GM19372 (cell line): Measurements from ENCODE around the gene ST7.

Experiments used
- ATAC-seq: cut with Tn5 transposase; IDR thresholded peaks from one replicate; pipeline ENCODE4 v1.9.1; 2021; ENCODE audit warnings: mild to moderate bottlenecking, low read depth, moderate library complexity; ENCODE audit not compliant: unreplicated experiment

ST7 gene

GRCh38 chr7:117173035-117173770 is 219.9 kb downstream of the ST7 start:
- no peak for ATAC-seq

- no peak for ATAC-seq
Measured at GRCh38 chr7:117176206-117176605, 222.9 kb downstream of the ST7 start.

DNA sequence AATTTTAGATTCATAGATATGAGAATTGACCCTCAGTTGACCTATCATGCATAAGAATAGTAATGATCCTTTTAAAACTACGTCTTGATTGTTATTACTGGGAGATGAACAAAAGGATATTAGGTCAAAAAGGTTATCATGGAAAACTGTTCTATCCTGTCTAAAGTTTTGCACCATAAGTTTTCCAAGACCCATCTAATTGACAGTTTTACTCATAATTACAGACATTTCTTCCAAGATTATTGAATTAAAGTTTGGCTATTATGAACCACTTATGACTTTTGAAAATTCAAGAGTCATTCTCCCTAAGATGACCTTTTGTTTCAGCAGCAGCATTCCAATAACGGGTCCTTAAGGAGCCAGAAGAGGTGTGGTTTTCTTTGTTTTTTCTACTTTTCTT is 225.3 kb downstream of the ST7 start:
- ATAC-seq, result no peak

DNA sequence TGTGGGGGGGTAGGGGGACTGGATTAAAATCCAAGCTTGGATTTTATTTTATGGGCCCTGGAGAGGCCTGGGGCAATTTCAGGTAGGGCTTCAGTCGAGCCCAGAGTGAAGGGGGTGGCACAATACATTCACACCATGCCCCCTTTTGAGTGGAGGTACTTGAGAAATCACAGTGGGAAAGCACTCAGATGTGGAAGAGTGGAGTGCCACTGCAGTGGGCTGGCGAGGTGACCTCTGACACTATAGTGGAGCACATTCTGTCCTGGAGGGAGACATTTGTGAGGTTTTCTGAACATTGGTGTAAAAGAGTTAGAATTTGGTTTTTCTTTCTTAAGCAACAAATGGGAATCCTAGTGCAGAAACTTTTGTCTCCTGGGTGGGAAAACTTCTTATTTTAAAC is 226.4 kb downstream of the ST7 start:
- ATAC-seq, result no peak

GRCh38 chr7:117183729-117184128 is 230.4 kb downstream of the ST7 start:
- ATAC-seq, result no peak

DNA sequence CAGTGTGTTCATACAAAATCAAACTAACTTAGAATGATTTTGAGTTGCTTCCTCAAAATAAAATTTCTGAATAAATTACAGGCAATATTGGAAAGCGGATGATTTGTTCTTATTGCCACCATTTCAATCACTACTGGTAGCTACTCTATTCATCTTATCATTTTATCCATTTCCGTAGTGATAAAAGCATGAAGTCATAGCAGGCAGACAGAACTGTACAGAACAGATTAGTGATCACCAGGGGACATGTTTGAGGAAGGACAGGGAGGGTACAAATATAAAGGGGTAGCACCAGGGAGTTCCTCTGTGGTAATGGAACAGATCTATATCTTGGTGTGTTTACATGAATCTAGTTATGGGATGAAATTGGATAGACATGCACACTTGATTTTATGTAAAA is 231.1 kb downstream of the ST7 start:
- no peak for ATAC-seq

DNA sequence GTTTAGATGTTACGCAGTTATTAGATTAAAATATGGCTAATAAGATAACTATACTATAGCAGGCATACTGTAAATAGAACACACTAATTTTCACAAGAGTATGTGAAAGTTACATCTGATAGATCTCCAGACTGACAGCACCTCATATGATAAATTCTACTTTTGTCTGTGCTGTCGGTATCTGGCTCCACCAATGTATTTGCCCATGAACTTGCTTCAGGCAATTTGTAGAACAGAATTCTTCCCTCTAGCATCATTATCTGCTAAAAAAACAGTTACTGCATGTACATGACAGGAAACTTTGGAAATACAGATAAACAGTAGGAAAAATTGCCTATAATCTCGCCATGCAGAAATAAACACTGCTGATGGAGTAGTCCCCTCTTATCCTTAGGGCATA is 231.8 kb downstream of the ST7 start:
- ATAC-seq, result no peak

- ATAC-seq, result no peak
Measured at GRCh38 chr7:117186218-117187010, 233.1 kb downstream of the ST7 start.

DNA sequence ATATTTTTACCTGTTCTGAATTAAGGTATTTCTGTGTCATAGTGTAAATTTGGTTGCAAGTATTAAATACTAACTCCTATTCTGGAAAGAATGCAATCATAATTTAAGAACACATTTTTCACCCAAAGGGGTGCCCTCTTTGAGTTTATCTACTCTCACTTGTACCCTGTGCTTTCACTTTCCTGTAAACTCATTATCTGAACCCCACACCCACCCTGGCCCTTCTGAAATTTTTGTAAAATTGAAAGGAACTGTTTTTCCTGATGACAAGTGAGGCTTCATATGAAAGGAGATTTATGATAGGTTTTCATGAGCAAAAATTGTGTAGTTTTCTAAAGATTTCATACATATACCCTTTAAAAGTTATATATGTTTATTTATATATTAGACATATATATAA is 235.1 kb downstream of the ST7 start:
- no peak for ATAC-seq

DNA sequence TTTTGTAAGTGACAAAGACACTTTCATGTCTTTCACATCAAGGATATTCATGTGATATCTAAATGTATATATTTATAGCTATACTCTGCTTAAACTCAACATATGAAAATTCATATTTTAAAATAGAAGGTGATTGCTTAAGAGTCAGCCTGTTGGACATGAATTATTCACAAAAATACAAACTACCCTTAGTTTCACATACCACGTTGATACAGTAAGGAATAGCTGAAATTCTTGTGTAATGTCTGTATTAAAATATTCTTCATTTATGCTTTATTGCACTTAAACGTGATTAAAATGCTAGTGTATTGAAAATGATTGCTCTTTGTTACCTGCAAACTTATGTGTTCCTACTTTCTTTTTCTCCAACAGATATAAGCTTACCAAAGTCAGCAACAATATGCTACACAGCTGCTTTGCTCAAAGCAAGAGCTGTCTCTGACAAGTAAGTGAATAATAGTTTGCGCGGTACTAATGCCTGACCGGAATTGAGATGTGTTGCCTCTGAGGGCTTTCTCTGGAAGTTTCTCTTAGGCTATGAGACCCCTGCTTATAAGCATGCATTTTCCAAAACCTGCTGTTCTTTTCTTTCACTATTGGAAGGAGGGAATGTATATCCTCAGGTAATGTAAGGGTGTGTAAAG is 235.8 kb downstream of the ST7 start:
- ATAC-seq, result no peak

DNA sequence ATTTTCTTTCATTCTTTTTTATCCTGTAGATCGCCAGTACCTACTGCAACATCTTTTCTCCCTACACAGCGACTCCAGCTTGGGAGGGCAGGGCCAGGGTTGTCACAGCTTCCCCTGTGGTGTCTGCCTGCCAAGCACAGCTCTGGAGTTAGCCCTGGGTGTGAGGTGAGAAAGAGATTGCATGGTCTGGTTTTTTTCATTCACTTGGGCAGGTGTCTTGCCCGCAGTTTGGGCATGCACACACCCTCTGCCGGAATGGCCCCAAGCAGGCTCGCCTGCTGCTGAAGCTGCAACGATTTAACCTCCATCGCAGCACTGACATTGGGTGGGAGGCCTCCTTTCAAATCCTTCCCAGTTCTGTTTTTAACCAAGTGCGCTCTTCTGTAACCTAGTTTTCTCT is 236.8 kb downstream of the ST7 start:
- ATAC-seq, result no peak

DNA sequence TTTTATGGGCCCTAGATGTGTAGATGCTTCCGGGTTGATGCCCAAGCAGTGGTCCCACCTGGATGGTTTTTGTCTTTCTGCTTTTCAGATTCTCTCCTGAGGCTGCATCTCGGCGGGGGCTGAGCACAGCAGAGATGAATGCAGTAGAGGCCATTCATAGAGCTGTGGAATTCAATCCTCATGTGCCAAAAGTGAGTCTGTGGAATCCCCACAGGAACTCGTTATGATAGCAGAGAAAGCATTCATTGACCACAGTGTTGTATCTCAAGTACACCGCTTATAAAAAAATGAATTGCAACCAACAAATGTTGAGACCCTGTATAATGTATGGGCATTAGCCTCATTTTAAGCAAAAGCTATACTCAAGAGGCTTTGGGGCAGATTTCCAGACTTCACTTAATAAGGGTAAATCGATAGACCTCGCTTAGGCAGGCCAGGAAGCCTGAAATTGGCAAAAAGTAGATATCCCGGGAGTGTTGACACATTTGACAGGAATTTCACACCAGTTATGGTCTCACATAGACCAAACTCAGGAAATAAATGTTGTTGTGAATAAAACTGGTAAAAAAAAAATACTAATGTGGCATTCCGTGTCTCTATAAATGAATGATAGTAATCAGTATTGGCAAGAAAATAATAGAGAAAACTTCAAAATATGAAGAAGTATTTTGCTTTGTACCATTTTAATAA is 237.6 kb downstream of the ST7 start:
- ATAC-seq, result no peak

- no peak for ATAC-seq
Measured at GRCh38 chr7:117192108-117192507, 238.8 kb downstream of the ST7 start.

DNA sequence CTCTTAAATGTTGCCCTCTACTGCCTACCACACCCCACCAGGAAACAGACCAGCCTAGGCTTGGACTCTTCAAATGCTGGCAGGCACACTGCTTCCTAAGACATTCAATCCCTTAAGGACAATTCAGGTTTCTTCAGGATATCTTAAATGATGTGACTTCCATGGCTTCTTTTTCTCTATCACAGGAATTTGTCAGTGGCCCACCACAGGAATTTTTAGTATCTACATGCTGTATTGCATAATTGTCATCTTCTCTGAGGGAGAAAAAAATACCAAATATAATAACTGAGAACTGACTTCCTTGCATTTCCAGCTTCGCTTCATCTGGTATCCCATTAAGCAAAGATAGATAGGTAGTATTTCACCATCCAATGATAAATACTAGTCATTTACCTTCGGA is 240.3 kb downstream of the ST7 start:
- no peak for ATAC-seq

GRCh38 chr7:117194445-117194844 is 241.1 kb downstream of the ST7 start:
- no peak for ATAC-seq

DNA sequence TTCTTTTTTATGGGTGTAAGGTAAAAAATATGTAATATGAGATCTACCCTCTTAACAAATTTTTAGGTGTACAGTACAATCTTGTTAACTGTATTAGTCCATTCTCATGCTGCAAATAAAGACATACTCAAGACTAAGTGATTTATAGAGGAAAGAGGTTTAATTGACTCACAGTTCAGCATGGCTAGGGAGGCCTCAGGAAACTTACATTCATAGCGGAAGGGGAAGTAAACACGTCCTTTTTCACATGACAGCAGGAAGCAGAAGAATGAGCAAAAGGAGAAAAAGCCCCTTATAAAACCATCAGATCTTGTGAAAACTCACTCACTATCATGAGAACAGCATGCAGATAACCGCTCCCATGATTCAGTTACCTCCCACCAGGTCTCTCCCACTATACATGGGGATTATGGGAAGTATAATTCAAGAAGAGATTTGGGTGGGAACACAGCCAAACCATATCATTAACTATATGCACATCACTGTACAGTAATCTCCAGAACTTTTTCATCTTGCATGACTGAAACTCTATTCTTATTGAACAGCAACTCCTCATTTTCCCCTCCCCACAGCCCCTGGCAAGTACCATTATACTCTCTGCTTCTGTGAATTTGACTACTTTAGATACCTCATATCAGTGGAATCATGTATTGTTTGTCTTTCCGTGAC is 242.2 kb downstream of the ST7 start:
- no peak for ATAC-seq

GRCh38 chr7:117200132-117200531 is 246.8 kb downstream of the ST7 start:
- no peak for ATAC-seq

- no peak for ATAC-seq
Measured at GRCh38 chr7:117200786-117201458, 247.6 kb downstream of the ST7 start.

- ATAC-seq, result no peak
Measured at GRCh38 chr7:117202511-117202910, 249.2 kb downstream of the ST7 start.

DNA sequence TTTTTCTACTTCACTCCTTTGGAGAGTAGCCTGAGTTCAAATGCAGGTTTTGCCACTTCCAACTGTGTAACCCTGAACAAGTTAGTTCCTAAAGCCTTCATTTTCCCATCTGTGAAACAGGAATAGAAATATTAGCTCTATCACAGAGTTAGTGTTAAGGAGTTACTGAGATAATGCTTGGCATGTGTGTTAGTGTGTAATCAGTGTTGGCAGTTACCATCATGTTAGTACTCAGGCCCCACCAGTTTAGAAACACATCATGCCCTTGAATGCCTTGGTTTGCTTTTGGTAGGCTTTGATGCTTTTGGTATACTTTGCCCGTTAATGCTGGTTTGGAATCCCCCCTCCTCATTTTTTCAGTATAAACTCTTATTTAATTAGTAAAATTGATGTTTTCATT is 249.9 kb downstream of the ST7 start:
- ATAC-seq, result no peak
